PC-9 (cell line): ENCODE results near the gene MT1E.

ENCODE experiments used
- EZH2 ChIP-seq: fragments of 200-600 bp; sonication (generic); IDR thresholded peaks from 2 replicates; pipeline ENCODE4 v1.8.0; 2017; ENCODE audit warnings: antibody characterized with exemption, low read depth
- TF ChIP-seq, protein P1 (sequence below): fragments of 200-600 bp; sonication (generic); conservative IDR thresholded peaks from 2 replicates; pipeline ENCODE4 v1.6.1; 2017; ENCODE audit warnings: mixed run types, antibody characterized with exemption, mild to moderate bottlenecking, moderate library complexity

DNA sequence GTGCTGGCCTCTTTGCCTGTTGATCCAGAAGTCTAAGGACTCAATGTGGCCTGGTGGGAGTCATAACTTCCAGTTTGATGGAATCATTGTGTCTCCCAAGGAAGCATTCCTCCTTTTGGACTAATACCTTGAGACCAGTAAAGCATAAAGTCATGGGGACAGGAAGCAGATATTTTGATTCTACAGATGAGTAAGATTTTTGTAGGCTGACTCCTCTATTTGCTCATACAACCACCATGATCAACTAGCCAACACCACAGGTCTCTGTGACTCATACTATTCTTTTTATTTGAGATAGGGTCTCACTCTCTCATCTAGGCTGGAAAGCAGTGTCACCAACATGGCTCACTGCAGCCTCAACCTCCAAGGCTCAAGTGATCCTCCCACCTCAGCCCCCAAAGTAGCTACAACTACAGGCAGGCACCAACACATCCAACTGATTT is 11.0 kb upstream of the MT1E start:
- TF ChIP-seq, protein P1, sequence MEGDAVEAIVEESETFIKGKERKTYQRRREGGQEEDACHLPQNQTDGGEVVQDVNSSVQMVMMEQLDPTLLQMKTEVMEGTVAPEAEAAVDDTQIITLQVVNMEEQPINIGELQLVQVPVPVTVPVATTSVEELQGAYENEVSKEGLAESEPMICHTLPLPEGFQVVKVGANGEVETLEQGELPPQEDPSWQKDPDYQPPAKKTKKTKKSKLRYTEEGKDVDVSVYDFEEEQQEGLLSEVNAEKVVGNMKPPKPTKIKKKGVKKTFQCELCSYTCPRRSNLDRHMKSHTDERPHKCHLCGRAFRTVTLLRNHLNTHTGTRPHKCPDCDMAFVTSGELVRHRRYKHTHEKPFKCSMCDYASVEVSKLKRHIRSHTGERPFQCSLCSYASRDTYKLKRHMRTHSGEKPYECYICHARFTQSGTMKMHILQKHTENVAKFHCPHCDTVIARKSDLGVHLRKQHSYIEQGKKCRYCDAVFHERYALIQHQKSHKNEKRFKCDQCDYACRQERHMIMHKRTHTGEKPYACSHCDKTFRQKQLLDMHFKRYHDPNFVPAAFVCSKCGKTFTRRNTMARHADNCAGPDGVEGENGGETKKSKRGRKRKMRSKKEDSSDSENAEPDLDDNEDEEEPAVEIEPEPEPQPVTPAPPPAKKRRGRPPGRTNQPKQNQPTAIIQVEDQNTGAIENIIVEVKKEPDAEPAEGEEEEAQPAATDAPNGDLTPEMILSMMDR = no peak
- no peak for TF ChIP-seq EZH2
